Stimulated activated CD8-positive, alpha-beta memory T cell treated with anti-CD3 and anti-CD28 coated beads, Interleukin-12 subunit alpha, Interleukin-12 subunit beta, amount 100 ng/mL, for 24 hours (primary cell): ENCODE data around the gene TMOD1.

Experiments used
- DNase-seq: peaks from one replicate; pipeline ENCODE4 v3.0.0-alpha.2; 2020; ENCODE audit errors: extremely low read depth

Gene TMOD1

DNA sequence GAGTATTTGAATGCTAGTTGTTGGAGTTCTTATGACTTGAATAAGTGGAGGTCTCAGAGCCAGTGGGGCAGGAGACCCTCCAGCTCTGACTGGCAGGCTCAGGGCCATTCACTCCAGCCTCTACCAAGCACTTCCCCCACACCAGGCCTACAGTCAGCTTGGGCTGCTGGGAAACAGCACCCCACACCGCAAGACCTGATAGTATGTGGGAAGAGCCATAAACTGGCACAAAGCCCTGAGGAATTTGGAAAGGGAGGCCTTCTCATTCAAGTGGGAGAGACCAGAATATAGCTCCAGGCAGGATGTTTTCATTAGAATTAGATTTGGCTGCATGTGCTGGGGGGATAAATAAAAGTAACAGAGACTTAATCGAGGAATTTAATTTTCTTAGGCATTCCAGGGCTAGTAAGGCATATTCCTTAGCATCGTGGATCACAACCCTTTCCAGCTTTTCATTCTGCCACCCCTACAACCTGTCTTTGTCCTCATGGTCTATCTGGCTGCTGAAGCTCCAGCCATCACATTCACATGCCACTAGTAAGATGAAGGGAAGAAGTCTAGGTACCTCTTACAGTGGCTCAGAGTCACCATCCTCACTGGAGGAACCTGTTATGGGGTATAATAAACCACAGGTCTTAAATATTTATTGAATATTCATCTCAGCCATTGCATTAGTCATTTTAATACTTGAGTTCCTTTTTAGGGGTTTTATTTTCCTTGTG is 47.5 kb downstream of the TMOD1 start:
- DNase-seq = no peak

DNA sequence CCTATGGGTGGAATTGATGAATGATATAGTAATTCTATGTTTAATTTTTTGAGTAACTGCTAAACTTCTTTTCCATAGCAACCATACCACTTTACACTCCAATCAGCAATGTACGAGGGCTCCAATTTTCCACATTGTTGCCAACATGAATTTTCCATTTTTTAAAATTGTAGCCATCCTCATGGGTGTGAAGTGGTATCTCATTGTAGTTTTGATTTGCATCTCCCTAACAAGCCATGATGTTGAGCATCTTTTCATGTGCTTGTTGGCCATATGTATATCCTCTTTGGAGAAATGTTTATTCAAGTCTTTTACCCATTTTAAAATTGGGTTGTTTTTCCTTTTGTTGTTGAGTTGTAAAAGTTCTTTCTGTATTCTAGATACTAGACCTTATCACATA is 48.9 kb downstream of the TMOD1 start:
- DNase-seq = no peak

DNA sequence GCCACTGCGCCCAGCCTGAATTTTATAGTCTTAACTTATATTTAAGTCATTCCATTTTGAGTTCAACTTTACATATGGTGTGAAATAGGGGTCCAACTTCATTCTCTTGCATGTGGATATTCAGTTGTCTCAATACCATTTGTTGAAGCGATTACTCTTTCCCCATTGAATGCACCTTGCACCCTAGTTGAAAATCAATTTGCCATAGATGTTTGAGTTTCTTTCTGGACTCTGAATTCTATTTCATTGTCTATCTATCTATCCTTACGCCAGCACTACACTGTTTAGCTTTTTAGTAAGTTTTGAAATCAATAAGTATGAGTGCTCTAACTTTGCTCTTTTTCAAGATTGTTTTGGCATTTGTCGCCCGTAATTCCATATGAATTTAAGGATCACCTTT is 49.8 kb downstream of the TMOD1 start:
- no peak for DNase-seq

DNA sequence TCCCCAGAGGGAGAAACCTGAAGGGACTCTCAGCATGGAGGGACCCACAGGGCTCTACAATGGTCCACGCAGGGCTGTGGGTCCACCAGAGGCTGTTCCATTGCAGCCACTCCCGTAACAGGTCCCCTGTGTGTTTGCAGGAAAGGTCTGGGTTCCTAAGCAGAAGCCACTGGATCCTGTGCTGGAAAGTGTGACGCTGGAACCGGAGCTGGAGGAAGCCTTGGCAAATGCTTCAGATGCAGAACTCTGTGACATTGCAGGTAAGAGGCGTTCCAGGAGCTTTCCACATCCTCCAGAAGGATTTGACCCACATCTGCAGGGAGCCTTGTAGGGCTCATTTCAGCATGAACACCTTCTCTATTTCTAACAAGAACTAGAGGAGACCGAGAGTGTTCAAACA is 51.7 kb downstream of the TMOD1 start:
- no peak for DNase-seq

DNA sequence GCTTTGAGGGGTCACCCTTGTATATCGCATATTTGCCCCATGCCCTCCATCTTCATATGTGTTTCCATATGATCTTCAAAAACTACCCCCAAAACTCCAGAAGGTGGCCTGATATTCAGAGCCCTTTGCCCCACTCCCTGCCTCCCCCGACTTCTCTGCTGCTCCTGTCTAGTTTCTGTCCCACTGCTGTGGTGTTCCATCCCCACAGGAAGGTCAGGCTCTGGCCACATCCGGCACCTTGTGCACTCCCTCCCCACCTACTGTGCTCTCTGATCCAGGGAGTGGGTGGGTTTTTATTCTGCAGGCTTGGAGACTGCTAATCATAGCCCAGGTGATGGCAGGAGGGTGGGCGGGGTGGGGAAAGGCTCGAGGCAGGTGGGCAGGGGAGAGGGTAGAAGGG is 52.4 kb downstream of the TMOD1 start:
- no peak for DNase-seq

DNA sequence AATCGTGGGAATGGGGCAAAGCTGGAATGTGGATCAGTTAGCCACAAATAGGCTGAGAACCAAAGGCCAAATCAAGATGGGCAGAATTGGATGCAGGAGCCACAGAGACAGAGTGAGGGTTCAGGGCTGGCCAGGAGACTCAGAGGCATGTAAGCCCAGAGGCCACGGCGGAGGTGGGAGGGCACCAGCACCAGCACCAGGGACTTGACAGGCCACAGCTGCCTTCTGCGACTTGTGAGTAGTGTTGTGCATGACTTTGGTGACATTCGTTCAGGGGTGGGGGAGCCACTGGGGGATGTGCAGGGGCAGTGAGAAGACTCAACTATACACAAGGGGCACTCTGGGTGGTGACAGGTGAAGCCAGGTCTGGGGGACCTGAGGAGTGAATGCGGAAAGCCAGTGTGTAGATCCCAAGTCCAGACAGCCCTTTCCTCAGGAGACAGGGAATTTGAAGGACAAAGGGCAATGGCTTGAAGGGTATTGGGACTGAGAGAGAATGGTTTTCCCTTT is 53.2 kb downstream of the TMOD1 start:
- DNase-seq = no peak

DNA sequence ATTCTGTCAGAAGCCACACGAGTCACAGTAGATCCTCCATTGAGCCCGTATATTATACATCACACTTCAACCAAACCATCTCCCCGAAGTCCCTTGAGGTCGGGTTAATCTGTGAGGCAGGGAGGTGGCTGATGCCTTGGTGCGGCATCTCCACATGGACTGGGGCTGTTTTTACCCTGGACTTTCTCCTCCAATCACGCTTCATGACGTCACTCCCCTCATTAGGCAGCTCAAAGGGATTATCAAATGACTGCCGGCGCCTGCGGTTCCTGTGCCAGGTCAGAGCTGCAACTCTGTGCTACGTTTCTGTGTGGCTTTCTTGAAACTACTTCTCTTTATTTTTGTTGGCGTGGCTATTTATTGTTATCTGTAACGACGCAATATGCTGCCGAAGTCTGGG is 53.7 kb downstream of the TMOD1 start:
- no peak for DNase-seq

DNA sequence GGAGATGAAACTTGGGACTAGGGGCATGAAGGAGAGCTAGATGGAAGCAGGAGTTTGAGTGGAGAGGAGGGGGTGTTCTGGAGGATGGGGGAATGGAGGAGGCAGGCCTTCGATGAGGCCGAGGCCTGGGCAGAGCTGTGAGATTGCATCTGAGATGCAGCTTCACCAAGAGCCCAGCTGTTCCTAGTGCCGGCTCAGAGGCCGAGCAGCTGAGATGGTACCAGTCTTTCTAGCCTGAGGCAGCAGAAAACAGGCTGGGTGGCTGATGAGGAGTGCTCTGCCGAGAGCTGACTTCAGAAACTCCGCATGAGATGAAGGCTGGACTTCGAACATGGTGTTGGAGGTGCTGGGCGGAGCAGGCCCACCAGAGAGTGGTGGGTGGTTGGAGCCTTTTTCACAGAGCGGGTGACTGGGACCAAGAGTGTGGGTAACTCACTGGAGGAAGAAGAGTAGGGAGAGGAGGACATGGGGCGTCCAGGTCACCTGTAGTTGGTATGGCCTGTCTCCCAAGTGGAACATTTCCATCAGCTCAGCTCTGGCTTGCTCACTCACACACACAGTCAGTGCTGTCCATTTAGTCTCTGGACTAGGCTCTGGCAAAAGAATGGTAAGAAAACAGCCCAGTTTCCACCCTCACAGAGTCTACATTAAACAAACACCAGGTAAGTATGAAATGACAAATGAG is 54.7 kb downstream of the TMOD1 start:
- DNase-seq = no peak

DNA sequence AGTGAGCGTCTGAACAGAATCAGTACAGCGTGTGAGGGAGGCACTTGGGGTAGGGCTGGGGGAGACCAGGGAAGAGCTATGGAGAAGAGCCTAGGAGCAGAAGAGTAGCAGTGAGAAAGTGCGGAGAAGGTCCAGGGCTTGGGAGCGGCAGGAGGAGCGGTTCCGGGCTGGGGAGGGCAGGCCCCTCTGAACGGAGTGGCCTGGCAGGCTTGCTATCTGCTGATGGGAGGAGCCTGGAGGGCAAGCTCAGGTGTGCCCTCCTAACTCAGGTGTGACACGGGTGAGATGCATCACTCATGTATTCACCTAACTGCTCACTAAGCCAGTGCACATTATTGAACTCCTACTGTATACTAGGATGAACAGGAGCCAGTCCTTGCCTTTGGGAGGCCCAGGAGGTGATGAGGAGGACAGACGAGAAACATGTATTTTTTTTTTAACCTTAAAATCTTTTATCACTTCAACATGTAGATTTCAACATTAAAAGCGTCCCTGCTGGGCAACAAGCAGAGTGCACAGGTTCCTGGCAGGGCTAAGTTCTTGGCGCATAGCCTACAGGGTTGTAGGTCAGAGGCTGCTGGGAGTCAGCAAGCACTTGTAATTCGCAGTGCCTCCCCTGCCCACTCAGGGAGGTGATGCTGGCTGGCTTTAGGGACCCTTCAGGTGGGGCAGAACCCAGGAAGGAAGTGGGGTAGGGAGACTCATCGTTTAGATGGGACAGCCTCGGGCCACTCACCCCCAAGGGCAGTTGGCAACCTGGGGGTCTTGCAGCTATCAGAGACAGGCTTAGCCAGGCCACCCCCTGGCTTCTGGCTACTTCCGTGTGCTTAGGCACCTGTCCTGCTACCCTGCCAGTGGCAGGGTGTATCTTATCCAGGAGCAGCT is 55.5 kb downstream of the TMOD1 start:
- DNase-seq = no peak

DNA sequence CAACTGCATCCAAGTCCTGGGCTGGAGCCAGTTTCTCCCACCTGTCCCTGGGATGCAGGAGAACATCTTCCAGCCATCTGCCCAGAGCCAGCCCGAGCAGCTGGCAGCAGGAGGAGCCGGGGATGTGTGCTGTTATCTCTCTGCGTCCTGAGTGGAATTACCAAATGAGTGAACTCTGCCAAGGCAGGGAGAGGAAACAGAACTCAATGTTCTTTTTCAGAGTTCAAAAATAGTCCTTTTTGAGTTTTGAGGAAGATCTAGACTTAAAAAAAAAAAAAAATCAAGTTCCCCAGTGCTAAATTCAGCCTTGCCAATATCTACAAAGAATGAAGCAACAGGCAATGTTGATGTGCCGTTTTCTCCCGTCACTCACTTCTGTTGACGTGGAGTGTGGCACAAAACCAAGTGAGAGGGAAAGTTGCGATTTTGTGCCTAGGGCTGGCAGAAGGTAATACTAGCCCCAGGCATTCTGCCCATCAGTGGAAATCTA is 56.2 kb downstream of the TMOD1 start:
- no peak for DNase-seq

DNA sequence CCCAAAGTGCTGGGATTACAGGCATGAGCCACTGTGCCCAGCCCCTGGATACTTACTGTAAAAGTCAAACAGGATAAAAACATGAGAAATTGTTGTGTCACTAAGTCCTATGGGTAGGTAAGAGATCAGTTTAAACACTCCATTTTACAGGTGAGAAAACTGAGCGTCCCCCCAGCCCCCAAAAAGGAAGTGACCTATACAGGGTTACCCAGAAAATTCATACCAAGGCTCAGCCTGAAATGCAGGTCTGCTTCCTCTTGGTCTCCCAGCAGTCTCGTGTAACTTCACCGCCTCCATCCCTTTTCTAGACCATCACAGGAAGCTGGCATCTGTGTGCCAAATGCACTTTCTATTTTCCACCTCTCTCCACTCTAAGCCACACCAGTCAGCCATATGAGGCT is 57.2 kb downstream of the TMOD1 start:
- DNase-seq = no peak

DNA sequence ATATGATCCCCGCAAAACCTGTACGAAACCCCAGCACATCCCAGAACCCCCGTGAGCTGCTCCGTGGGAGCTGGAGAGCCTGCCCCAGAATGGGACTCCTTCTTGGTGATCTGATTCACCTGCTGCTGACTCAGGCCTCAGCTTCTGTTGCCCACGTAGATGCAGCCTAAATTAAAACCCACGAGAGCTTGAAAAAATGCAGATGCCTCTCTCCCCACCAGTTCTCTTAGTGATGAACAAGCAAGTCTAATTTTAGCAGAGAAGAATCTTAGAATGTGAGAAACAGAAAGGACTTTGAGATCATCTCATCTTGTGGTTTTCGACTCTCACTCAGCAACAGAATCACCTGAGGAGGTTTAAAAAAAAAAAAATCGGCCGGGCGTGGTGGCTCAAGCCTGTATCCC is 57.6 kb downstream of the TMOD1 start:
- DNase-seq = no peak

DNA sequence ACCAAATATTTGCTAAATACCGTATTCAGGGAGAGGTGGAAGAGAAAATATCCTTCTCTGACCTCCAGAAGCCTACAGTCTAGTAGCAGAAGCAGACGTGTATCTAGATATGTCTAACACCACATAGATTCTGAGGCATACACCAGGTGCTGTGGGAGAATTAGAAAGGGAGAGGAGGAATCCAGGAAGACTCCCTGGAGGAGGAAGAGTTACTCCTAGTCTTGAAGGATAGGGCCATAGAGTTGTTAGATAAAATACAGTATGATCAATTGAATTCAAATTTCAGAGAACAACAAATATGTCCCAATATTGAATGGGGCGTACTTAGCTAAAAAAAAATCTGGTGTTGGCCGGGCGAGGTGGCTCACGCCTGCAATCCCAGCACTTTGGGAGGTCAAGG is 58.7 kb downstream of the TMOD1 start:
- no peak for DNase-seq

DNA sequence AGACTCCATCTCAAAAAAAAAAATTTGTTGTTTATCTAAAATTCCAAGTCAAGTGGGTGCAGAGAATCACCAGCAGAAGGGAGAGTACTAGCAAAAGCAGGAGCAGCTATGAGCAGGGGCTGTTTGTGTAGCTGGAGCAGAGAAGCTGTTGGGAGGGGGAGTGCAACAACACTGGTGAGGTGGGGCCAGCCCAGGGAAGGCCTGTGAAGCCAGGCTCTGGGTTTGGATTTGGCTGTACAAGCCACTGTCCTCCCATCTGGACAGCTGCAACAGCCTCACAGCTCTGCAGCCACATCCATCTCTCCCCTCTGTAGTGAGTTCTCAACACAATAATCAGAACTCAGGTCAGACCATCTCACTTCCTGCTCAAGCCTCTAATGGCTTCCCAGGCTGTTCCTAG is 59.4 kb downstream of the TMOD1 start:
- no peak for DNase-seq

DNA sequence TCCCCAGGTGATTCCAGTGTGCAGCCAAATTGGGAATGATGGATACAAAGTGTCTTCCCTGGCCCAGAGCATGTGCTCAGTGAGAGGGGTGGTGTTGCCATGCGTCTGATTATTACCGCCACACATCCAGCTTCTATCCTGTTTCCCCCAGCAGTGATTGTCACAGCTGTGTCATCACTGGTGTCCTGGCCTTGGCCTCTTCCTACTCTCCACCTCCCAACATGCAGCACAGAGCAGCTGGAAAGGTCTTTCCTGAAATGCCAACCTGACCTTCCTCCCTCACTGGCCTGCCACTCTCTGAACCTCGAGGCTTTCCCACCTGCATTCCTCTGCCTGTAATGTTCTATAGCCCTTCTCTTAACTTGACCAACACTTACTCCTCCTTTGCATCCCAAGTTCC is 60.0 kb downstream of the TMOD1 start:
- no peak for DNase-seq

DNA sequence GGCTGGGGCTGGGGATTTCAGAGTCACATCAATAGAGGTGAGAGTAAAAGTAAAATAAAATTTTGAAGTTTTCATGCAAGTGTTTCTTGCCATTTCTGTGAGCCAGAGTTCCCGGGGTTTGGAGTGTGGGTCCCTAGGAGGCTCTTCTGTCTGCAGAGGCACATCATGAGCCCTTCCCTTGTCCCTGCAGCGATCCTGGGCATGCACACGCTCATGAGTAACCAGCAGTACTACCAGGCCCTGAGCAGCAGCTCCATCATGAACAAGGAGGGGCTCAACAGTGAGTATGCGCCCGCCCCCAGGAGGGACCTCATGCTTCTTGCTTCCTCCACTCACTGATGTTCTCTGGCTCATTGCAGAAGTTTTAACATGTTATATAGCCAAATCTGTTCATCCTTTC is 61.1 kb downstream of the TMOD1 start:
- no peak for DNase-seq

DNA sequence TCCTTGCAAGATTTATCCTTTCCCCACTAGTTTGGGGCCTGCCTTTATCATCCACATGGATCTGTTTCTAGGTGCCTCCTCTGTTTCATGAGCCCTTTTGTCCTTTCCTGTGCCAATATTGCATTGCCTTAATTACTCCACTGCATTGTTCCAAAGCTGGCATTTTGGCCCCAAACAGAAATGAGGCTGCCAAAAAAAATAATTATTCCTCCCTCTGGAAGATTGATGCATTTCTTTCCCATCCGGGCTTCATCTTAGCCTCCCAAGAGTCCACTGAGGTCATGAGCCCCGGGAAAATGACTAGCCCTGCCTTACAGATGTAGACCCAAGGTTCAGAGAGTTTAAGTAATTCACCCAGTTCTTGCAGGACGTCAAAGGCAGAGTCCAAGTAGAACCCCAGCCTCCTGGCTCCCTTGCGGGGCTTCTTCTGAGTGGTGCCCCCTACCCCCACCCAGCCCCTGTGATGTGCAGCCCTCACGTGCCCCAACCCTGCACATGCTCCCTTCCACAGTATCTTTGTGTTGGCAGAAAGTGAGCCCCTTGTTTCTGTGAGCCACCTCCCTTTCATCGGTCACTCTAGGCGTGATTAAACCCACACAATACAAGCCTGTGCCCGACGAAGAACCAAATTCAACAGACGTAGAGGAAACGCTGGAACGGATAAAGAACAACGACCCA is 62.1 kb downstream of the TMOD1 start:
- no peak for DNase-seq

DNA sequence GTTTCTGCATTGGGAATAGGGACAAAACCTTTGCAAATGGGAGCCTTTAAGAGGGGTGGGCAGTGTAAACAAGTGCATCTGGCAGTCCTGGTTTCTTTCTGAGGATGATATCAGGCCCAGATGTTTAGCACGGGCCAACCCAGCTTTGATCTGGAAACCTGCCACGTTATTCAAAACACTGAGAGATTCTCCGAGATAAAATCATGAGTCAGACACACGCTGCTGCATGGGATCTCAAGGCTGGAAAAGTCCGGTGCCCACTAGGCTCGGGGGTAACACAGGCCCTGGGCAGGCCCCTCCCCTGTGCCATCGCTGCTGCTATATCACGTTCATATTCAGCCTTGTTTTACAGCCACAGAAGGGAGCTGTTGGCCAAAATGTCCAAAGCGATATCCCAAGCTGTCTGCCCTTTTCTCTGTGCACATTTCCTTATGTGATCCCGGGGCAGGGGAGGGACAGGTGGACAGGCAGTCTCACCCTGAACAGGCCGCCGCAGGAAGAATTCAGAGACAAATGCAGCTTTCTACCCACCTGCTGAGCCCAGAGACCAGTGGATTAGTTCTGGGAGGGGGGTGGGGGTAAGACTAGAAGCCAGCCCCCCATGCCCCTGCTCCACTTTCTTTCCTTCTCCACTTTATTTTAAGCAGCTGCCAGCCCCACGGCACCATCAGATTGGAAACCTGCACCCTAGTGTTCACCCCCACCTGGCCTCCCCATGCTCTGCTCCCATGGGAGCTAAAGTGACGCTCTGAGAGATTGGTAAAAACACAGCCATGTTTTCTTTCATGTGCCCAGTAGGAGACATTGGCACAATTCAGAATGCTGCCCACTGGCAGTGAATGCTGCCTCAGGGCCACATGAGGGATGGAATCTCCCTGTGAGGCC is 63.1 kb downstream of the TMOD1 start:
- DNase-seq = no peak

DNA sequence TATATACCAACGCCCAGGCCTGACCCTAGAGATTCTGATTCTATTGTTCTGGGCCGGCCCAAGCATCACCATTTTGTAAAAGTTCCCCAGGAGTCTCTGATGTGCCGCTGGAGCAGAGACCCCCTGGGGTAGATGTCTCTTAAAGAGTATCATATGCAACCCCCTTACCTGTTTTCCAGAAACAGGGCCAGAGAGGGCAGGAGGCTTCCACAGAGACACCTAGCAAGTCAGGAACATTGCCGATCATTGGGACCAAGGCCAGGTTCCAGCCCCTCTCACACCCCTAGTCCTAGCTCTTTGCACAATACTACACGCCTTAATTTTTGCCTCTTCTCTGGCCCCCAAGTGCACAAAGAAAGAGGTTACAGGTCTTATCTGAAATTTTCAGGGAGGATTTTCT is 63.8 kb downstream of the TMOD1 start:
- no peak for DNase-seq

DNA sequence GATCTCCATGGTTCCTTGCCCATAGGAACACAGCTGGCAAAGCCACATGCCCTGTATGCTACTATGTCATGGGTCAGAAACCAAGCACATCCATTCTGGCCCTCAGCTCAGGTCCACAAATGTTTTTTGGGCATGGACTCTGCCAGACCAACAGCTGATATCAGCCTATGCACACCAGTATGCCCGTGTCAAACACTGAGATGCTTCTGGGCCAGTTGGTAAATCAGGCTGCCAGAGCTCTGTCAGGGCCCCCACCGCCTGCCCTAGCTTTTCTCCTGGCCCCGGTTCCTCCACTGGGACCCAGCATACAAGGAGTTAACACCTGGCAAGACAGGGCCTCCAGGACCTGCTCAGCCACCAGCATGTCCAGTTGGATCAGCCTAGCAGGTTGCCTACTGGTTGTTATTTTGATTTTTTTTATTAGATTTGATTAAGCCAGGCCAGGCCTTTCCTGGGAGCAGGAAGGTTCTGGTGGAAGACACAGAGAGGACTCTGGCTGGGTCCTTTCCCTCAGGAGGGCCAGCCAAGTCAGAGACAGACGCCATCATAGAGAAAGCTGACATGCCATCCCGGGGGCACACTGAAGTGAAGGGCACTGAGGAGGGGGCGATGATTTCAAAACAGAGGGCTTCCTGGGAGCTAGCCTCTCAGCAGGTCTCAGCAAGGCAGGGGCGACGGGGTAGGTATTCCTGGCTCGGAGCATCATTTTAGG is 65.9 kb downstream of the TMOD1 start:
- no peak for DNase-seq
